Mesenchymal stem cell (in vitro differentiated cells and primary cell): Measurements from ENCODE around the gene TSPAN7.

Experiments
- DNase-seq: peaks from one replicate; pipeline ENCODE4 v3.0.0-alpha.2; 2013
- H2AFZ ChIP-seq: one replicate; pipeline ENCODE4 v1.6.1; 2013; ENCODE audit warnings: low read depth, mild to moderate bottlenecking, control low read depth, inconsistent platforms, low read length, moderate library complexity
- H2AK5ac ChIP-seq: 2 replicates; pipeline ENCODE4 v1.6.1; 2013; ENCODE audit warnings: low read length, moderate library complexity, mild to moderate bottlenecking, inconsistent platforms; ENCODE audit not compliant: severe bottlenecking
- H2BK120ac ChIP-seq: one replicate; pipeline ENCODE4 v1.6.1; 2013; ENCODE audit warnings: low read depth, mild to moderate bottlenecking, inconsistent platforms, low read length, moderate library complexity
- H2BK12ac ChIP-seq, 2 experiments: one replicate each; pipeline ENCODE4 v1.6.1; 2013; ENCODE audit warnings: inconsistent platforms in 2 of 2, low read length in 2 of 2, mild to moderate bottlenecking in 2 of 2, moderate library complexity in 2 of 2, control low read depth in 1 of 2
- H2BK15ac ChIP-seq: one replicate; pipeline ENCODE4 v1.6.1; 2013; ENCODE audit warnings: mild to moderate bottlenecking, low read depth, inconsistent platforms; ENCODE audit not compliant: poor library complexity, severe bottlenecking
- H2BK5ac ChIP-seq: 2 replicates; pipeline ENCODE4 v1.6.1; 2013; ENCODE audit warnings: low read depth, mild to moderate bottlenecking, low read length, control low read depth, inconsistent platforms; ENCODE audit not compliant: poor library complexity, severe bottlenecking
- H3K14ac ChIP-seq, 2 experiments: one replicate each; pipeline ENCODE4 v1.6.1; 2013; ENCODE audit warnings: inconsistent platforms in 2 of 2, low read length in 2 of 2, control low read depth in 1 of 2, mild to moderate bottlenecking in 1 of 2, moderate library complexity in 1 of 2
- H3K18ac ChIP-seq, 2 experiments: one replicate each; pipeline ENCODE4 v1.6.1; 2013; ENCODE audit warnings: inconsistent platforms in 2 of 2, low read length in 2 of 2, control low read depth in 1 of 2, low read depth in 1 of 2, mild to moderate bottlenecking in 1 of 2
- H3K23ac ChIP-seq, 2 experiments: one replicate each; pipeline ENCODE4 v1.6.1; 2013; ENCODE audit warnings: inconsistent platforms in 2 of 2, low read length in 2 of 2, mild to moderate bottlenecking in 2 of 2, moderate library complexity in 2 of 2, control low read depth in 1 of 2
- H3K27ac ChIP-seq: 2 replicates; pipeline ENCODE4 v1.5.1; 2013; ENCODE audit warnings: mild to moderate bottlenecking, moderate library complexity, low read length, control low read depth, inconsistent platforms; ENCODE audit not compliant: poor library complexity, severe bottlenecking
- H3K27me3 ChIP-seq, 2 experiments: 2 replicates each; pipeline versions ENCODE4 v1.6.1 to v1.7.0; 2013; ENCODE audit warnings: low read length in 2 of 2, mild to moderate bottlenecking in 2 of 2, moderate library complexity in 2 of 2, control low read depth in 1 of 2, inconsistent platforms in 1 of 2; ENCODE audit not compliant: control insufficient read depth in 1 of 2, insufficient read depth in 1 of 2
- H3K36me3 ChIP-seq, 2 experiments: 2 replicates each; pipeline versions ENCODE4 v1.6.1 to v1.7.0; 2013; ENCODE audit warnings: low read length in 2 of 2, control low read depth in 1 of 2, inconsistent platforms in 1 of 2, low read depth in 1 of 2, mild to moderate bottlenecking in 1 of 2; ENCODE audit not compliant: insufficient read depth in 2 of 2, control insufficient read depth in 1 of 2
- H3K4ac ChIP-seq, 2 experiments: one replicate each; pipeline ENCODE4 v1.6.1; 2013; ENCODE audit warnings: inconsistent platforms in 2 of 2, low read length in 2 of 2, mild to moderate bottlenecking in 2 of 2, moderate library complexity in 2 of 2, control low read depth in 1 of 2, low read depth in 1 of 2
- H3K4me1 ChIP-seq: 2 replicates; pipeline ENCODE4 v1.6.1; 2013; ENCODE audit warnings: low read depth, low read length, control low read depth; ENCODE audit not compliant: control insufficient read depth, insufficient read depth
- H3K4me2 ChIP-seq: 2 replicates; pipeline ENCODE4 v1.6.1; 2013; ENCODE audit warnings: low read length, mild to moderate bottlenecking, inconsistent platforms; ENCODE audit not compliant: poor library complexity, severe bottlenecking
- H3K4me3 ChIP-seq, 2 experiments: 2 replicates each; pipeline versions ENCODE4 v1.5.1 to v1.7.0; 2013; ENCODE audit warnings: low read length in 2 of 2, mild to moderate bottlenecking in 2 of 2, control low read depth in 1 of 2, low read depth in 1 of 2; ENCODE audit not compliant: insufficient read depth in 1 of 2
- H3K79me1 ChIP-seq: replicated peaks from 2 replicates; pipeline ENCODE4 v1.6.1; 2013; ENCODE audit warnings: mild to moderate bottlenecking, control low read depth, low read length, inconsistent platforms; ENCODE audit not compliant: poor library complexity, severe bottlenecking
- H3K9ac ChIP-seq: 2 replicates; pipeline ENCODE4 v1.7.0; 2013; ENCODE audit warnings: mild to moderate bottlenecking, low read length, moderate library complexity
- H3K9me3 ChIP-seq: 2 replicates; pipeline ENCODE4 v1.7.0; 2013; ENCODE audit warnings: mild to moderate bottlenecking, low read length; ENCODE audit not compliant: control insufficient read depth
- H4K8ac ChIP-seq: one replicate; pipeline ENCODE4 v1.6.1; 2013; ENCODE audit warnings: inconsistent platforms, mild to moderate bottlenecking, low read length, moderate library complexity
- H4K91ac ChIP-seq: one replicate; pipeline ENCODE4 v1.6.1; 2013; ENCODE audit warnings: mild to moderate bottlenecking, low read length, inconsistent platforms
- WGBS: methylation state at CpG from one replicate; pipeline ENCODE4 v1.1.7; 2013; ENCODE audit warnings: mixed read lengths; 5-methylcytosine and 5-hydroxymethylcytosine counted together

TSPAN7 gene

GRCh38 chrX:38618180-38618579, 56.8 kb downstream of the TSPAN7 start:
- Histone ChIP-seq H4K91ac (no peak overlapping the region), H3K4ac (no peak overlapping the region), H2BK120ac (no peak overlapping the region), H3K79me1 (no peaks in the 10 kb centered on the region), H3K14ac (no peak overlapping the region), H3K9ac (no peak overlapping the region), H2AFZ (no peak overlapping the region), H2BK15ac (no peak overlapping the region), H2BK5ac (no peak overlapping the region), H3K23ac (no peak overlapping the region), H4K8ac (no peak overlapping the region), H3K4me1 (no peaks in the 10 kb centered on the region), H3K27ac (no peak overlapping the region), H3K9me3 (no peaks in the 10 kb centered on the region), H3K18ac (no peak overlapping the region), H3K27me3 (peaks cover 0 to 69% of the 10 kb centered on the region in 2 experiments), H3K4me3 (no peak overlapping the region), H2AK5ac (no peak overlapping the region), H3K4me2 (no peak overlapping the region), H3K36me3 (no peaks in the 10 kb centered on the region), H2BK12ac (no peak overlapping the region)
- DNase-seq = no peak
- WGBS = 85% methylated on average over 5 of the region's 5 CpGs

DNA sequence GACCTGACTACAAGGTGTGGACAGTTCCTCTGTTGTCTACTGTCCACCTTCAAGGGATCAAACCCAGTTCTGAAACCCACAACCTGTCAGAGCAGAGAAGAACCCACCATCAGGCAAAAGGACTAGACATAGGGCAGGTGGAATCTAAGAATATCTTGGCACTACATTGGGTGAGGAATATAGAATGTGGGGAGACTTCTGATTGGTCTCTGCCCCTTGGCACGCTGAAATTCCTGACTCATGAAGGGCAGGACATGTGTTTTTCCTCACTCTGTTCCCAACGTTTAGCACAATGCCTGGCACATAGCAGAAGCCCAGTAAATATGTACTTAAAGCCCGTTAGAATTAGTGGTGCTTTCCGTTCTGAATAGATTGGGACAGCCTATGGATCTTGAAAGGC, 59.3 kb downstream of the TSPAN7 start:
- Histone ChIP-seq H2BK12ac (no peak overlapping the region), H3K4me2 (no peak overlapping the region), H2AK5ac (no peak overlapping the region), H3K27ac (no peak overlapping the region), H3K9me3 (no peaks in the 10 kb centered on the region), H3K36me3 (no peaks in the 10 kb centered on the region), H4K91ac (no peak overlapping the region), H2BK5ac (no peak overlapping the region), H3K4me3 (no peak overlapping the region), H3K79me1 (no peaks in the 10 kb centered on the region), H3K4ac (no peak overlapping the region), H3K27me3 (peaks cover 0 to 79% of the 10 kb centered on the region in 2 experiments), H3K18ac (no peak overlapping the region), H3K4me1 (no peaks in the 10 kb centered on the region), H2AFZ (no peak overlapping the region), H2BK120ac (no peak overlapping the region), H4K8ac (no peak overlapping the region), H3K14ac (no peak overlapping the region), H3K9ac (no peak overlapping the region), H2BK15ac (no peak overlapping the region), H3K23ac (no peak overlapping the region)
- DNase-seq = no peak
- 65% methylated on average over 2 of the region's 4 CpGs for WGBS

DNA sequence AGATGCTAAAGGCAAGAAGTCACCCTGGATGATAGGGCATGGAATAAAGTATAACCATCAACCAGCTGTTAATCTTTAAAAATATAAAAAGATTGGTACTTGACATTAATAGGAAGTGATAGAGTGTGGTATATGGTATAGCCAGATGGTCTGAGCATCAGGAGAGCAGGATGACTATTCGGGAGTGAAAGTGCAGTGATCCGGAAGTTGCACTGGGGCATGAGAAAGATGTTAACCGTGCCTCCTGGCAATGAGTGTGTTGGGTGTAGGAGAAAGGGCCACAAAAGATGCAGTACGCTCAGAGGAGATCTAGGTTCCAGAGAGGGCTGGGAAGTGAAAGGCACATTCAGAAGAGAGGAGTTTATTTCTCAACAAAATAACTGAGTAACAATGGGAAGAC, 65.0 kb downstream of the TSPAN7 start:
- no peaks in the 10 kb centered on the region for H3K4me1 ChIP-seq
- H3K9me3 ChIP-seq = no peaks in the 10 kb centered on the region
- no peaks in the 10 kb centered on the region for H3K36me3 ChIP-seq
- no peak overlapping the region for H3K27ac ChIP-seq
- H3K9ac ChIP-seq = no peak overlapping the region
- no peak overlapping the region for H2BK15ac ChIP-seq
- no peak overlapping the region for H2BK5ac ChIP-seq
- H4K91ac ChIP-seq = no peak overlapping the region
- H2BK12ac ChIP-seq = no peak overlapping the region
- H2BK120ac ChIP-seq = no peak overlapping the region
- WGBS = 81% methylated on average over 4 of the region's 4 CpGs
- no peak overlapping the region for H3K4me2 ChIP-seq
- DNase-seq = no peak
- H3K4me3 ChIP-seq = no peak overlapping the region
- H3K18ac ChIP-seq = no peak overlapping the region
- no peak overlapping the region for H2AK5ac ChIP-seq
- H3K27me3 ChIP-seq = peaks cover 0 to 53% of the 10 kb centered on the region in 2 experiments
- H3K4ac ChIP-seq = no peak overlapping the region
- no peak overlapping the region for H4K8ac ChIP-seq
- H3K23ac ChIP-seq = no peak overlapping the region
- no peak overlapping the region for H3K14ac ChIP-seq
- no peaks in the 10 kb centered on the region for H3K79me1 ChIP-seq
- H2AFZ ChIP-seq = no peak overlapping the region

DNA sequence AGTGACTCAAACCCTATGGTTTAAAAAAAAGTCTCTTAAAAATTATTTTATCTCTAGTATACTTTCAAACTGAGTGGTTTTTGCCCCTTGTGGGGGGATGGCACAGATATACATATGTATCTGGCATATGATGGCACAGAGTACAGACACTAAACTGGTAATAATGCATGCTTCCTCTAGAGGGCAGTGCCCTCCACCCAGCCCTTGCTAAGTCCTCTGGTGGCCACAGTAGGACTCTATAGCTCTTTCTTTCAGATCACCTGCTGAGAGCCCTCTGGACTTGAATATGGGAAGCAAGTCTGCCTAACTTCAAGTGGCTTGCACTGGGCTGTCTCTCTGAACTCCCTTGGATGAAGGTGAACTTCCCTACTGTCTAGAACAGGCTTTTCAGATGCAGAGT, 66.3 kb downstream of the TSPAN7 start:
- H3K4me2 ChIP-seq = no peak overlapping the region
- no peak overlapping the region for H2AK5ac ChIP-seq
- H3K79me1 ChIP-seq = no peaks in the 10 kb centered on the region
- H3K36me3 ChIP-seq = no peaks in the 10 kb centered on the region
- H3K27me3 ChIP-seq = peaks cover 0 to 46% of the 10 kb centered on the region in 2 experiments
- no peak overlapping the region for H2BK15ac ChIP-seq
- H3K4me1 ChIP-seq = no peaks in the 10 kb centered on the region
- H2AFZ ChIP-seq = no peak overlapping the region
- H3K4ac ChIP-seq = no peak overlapping the region
- H2BK5ac ChIP-seq = no peak overlapping the region
- H3K14ac ChIP-seq = no peak overlapping the region
- no peak overlapping the region for H3K18ac ChIP-seq
- H3K9me3 ChIP-seq = no peaks in the 10 kb centered on the region
- no peak overlapping the region for H2BK120ac ChIP-seq
- H3K9ac ChIP-seq = no peak overlapping the region
- H3K23ac ChIP-seq = no peak overlapping the region
- H4K91ac ChIP-seq = no peak overlapping the region
- no peak for DNase-seq
- no peak overlapping the region for H2BK12ac ChIP-seq
- no peak overlapping the region for H3K4me3 ChIP-seq
- no peak overlapping the region for H3K27ac ChIP-seq
- no peak overlapping the region for H4K8ac ChIP-seq
